ENCODE measurements around the gene RIN3.

Gene RIN3

GRCh38 chr14:92589213-92589852, 75.8 kb downstream of the RIN3 start:
- no peak overlapping the region for H3K4me3 Mint-ChIP-seq
- H3K4me1 Mint-ChIP-seq (ENCODE audit: low read depth) = peaks cover 53% of the 10 kb centered on the region
- H3K27ac Mint-ChIP-seq = no peak overlapping the region
- H3K27me3 Mint-ChIP-seq (ENCODE audit: low read depth) = peaks cover 24% of the 10 kb centered on the region
- H3K9me3 Mint-ChIP-seq = peaks cover 13% of the 10 kb centered on the region
- peaks cover 20% of the 10 kb centered on the region for H3K36me3 Mint-ChIP-seq (ENCODE audit: low read depth)

- Mint-ChIP-seq H3K4me3 (no peak overlapping the region), H3K27ac (no peak overlapping the region)
Observed at GRCh38 chr14:92590176-92590575, 76.6 kb downstream of the RIN3 start.

GRCh38 chr14:92590941-92591340, 77.4 kb downstream of the RIN3 start:
- peaks cover 19% of the 10 kb centered on the region for H3K36me3 Mint-ChIP-seq (ENCODE audit: low read depth)
- no peak overlapping the region for H3K27ac Mint-ChIP-seq
- H3K4me1 Mint-ChIP-seq (ENCODE audit: low read depth) = peaks cover 38% of the 10 kb centered on the region
- H3K4me3 Mint-ChIP-seq = peak overlapping the region; percentile 33
- peaks cover 13% of the 10 kb centered on the region for H3K9me3 Mint-ChIP-seq
- peaks cover 28% of the 10 kb centered on the region for H3K27me3 Mint-ChIP-seq (ENCODE audit: low read depth)

More at GRCh38 chr14:92590176-92590575, 76.6 kb downstream of the RIN3 start:
- Mint-ChIP-seq H3K4me1 (ENCODE audit: low read depth) (peaks cover 45% of the 10 kb centered on the region), H3K27me3 (ENCODE audit: low read depth) (peaks cover 27% of the 10 kb centered on the region), H3K36me3 (ENCODE audit: low read depth) (peaks cover 20% of the 10 kb centered on the region), H3K9me3 (peaks cover 13% of the 10 kb centered on the region)

GRCh38 chr14:92591346-92591745, 77.8 kb downstream of the RIN3 start:
- Mint-ChIP-seq H3K4me3 (peak overlapping the region; percentile 33), H3K36me3 (ENCODE audit: low read depth) (peaks cover 19% of the 10 kb centered on the region), H3K27ac (no peak overlapping the region), H3K9me3 (peaks cover 13% of the 10 kb centered on the region), H3K4me1 (ENCODE audit: low read depth) (peaks cover 34% of the 10 kb centered on the region), H3K27me3 (ENCODE audit: low read depth) (peaks cover 29% of the 10 kb centered on the region)

GRCh38 chr14:92595267-92595666, 81.7 kb downstream of the RIN3 start:
- H3K27me3 Mint-ChIP-seq (ENCODE audit: low read depth) = peaks cover 28% of the 10 kb centered on the region
- peaks cover 15% of the 10 kb centered on the region for H3K36me3 Mint-ChIP-seq (ENCODE audit: low read depth)
- H3K4me3 Mint-ChIP-seq = no peak overlapping the region
- H3K27ac Mint-ChIP-seq = no peak overlapping the region
- peaks cover 23% of the 10 kb centered on the region for H3K4me1 Mint-ChIP-seq (ENCODE audit: low read depth)
- H3K9me3 Mint-ChIP-seq = peaks cover 13% of the 10 kb centered on the region

- Mint-ChIP-seq H3K4me3 (no peak overlapping the region), H3K27me3 (ENCODE audit: low read depth) (peaks cover 25% of the 10 kb centered on the region), H3K36me3 (ENCODE audit: low read depth) (peaks cover 6% of the 10 kb centered on the region), H3K9me3 (peaks cover 5% of the 10 kb centered on the region), H3K4me1 (ENCODE audit: low read depth) (peaks cover 16% of the 10 kb centered on the region), H3K27ac (peak overlapping the region; percentile 13)
Observed at GRCh38 chr14:92596331-92596907, 82.8 kb downstream of the RIN3 start.

GRCh38 chr14:92597906-92598905, 84.6 kb downstream of the RIN3 start:
- H3K27me3 Mint-ChIP-seq (ENCODE audit: low read depth) = peaks cover 29% of the 10 kb centered on the region
- H3K4me1 Mint-ChIP-seq (ENCODE audit: low read depth) = peaks cover 13% of the 10 kb centered on the region
- peaks cover 1% of the 10 kb centered on the region for H3K36me3 Mint-ChIP-seq (ENCODE audit: low read depth)
- no peaks in the 10 kb centered on the region for H3K9me3 Mint-ChIP-seq
- H3K4me3 Mint-ChIP-seq = no peak overlapping the region
- no peak overlapping the region for H3K27ac Mint-ChIP-seq

GRCh38 chr14:92599811-92600210, 86.2 kb downstream of the RIN3 start:
- H3K27ac Mint-ChIP-seq = no peak overlapping the region
- no peaks in the 10 kb centered on the region for H3K9me3 Mint-ChIP-seq
- peaks cover 1% of the 10 kb centered on the region for H3K36me3 Mint-ChIP-seq (ENCODE audit: low read depth)
- no peak overlapping the region for H3K4me3 Mint-ChIP-seq
- H3K27me3 Mint-ChIP-seq (ENCODE audit: low read depth) = peaks cover 29% of the 10 kb centered on the region
- H3K4me1 Mint-ChIP-seq (ENCODE audit: low read depth) = peaks cover 16% of the 10 kb centered on the region

GRCh38 chr14:92600318-92601053, 86.9 kb downstream of the RIN3 start:
- Mint-ChIP-seq H3K36me3 (ENCODE audit: low read depth) (peaks cover 1% of the 10 kb centered on the region), H3K27me3 (ENCODE audit: low read depth) (peaks cover 26% of the 10 kb centered on the region), H3K4me1 (ENCODE audit: low read depth) (peaks cover 16% of the 10 kb centered on the region), H3K9me3 (no peaks in the 10 kb centered on the region), H3K4me3 (no peak overlapping the region), H3K27ac (no peak overlapping the region)

GRCh38 chr14:92601131-92601710, 87.6 kb downstream of the RIN3 start:
- Mint-ChIP-seq H3K4me1 (ENCODE audit: low read depth) (peaks cover 16% of the 10 kb centered on the region), H3K9me3 (no peaks in the 10 kb centered on the region)

GRCh38 chr14:92601757-92602417, 88.3 kb downstream of the RIN3 start:
- Mint-ChIP-seq H3K4me1 (ENCODE audit: low read depth) (peaks cover 16% of the 10 kb centered on the region), H3K9me3 (no peaks in the 10 kb centered on the region), H3K4me3 (no peak overlapping the region), H3K36me3 (ENCODE audit: low read depth) (peaks cover 1% of the 10 kb centered on the region), H3K27ac (peak overlapping the region; percentile 59), H3K27me3 (ENCODE audit: low read depth) (peaks cover 20% of the 10 kb centered on the region)

More at GRCh38 chr14:92601131-92601710, 87.6 kb downstream of the RIN3 start:
- no peak overlapping the region for H3K27ac Mint-ChIP-seq
- H3K36me3 Mint-ChIP-seq (ENCODE audit: low read depth) = peaks cover 1% of the 10 kb centered on the region
- no peak overlapping the region for H3K4me3 Mint-ChIP-seq
- H3K27me3 Mint-ChIP-seq (ENCODE audit: low read depth) = peaks cover 27% of the 10 kb centered on the region

- Mint-ChIP-seq H3K4me3 (no peak overlapping the region), H3K9me3 (no peaks in the 10 kb centered on the region), H3K36me3 (ENCODE audit: low read depth) (no peaks in the 10 kb centered on the region), H3K4me1 (ENCODE audit: low read depth) (peaks cover 16% of the 10 kb centered on the region), H3K27ac (no peak overlapping the region), H3K27me3 (ENCODE audit: low read depth) (peaks cover 22% of the 10 kb centered on the region)
Observed at GRCh38 chr14:92603309-92604242, 90.0 kb downstream of the RIN3 start.
